Mucosa of rectum (tissue), 2 donors: Measurements from ENCODE around the gene NAV3.

Source experiments
- H3K27ac ChIP-seq, 2 donors: one replicate each; pipeline ENCODE4 v1.7.0; 2013; ENCODE audit warnings: inconsistent platforms in 2 of 2, low read depth in 2 of 2, low read length in 2 of 2
- H3K27me3 ChIP-seq, 2 donors: one replicate each; pipeline ENCODE4 v1.7.0; 2013; ENCODE audit warnings: low read length in 2 of 2; ENCODE audit not compliant: control insufficient read depth in 2 of 2, insufficient read depth in 2 of 2
- H3K36me3 ChIP-seq, 2 donors: one replicate each; pipeline ENCODE4 v1.7.0; 2013; ENCODE audit warnings: low read length in 2 of 2; ENCODE audit not compliant: control insufficient read depth in 2 of 2, insufficient read depth in 2 of 2
- H3K4me1 ChIP-seq, 2 donors: one replicate each; pipeline ENCODE4 v1.7.0; 2013; ENCODE audit warnings: low read length in 2 of 2, mild to moderate bottlenecking in 1 of 2; ENCODE audit not compliant: control insufficient read depth in 2 of 2, insufficient read depth in 2 of 2
- H3K4me3 ChIP-seq, 2 donors: one replicate each; pipeline ENCODE4 v1.7.0; 2013; ENCODE audit warnings: low read length in 2 of 2
- H3K9ac ChIP-seq, 2 donors: one replicate each; pipeline ENCODE4 v1.7.0; 2013; ENCODE audit warnings: low read length in 2 of 2, low read depth in 1 of 2, mild to moderate bottlenecking in 1 of 2
- H3K9me3 ChIP-seq, 2 donors: one replicate each; pipeline ENCODE4 v1.7.0; 2013; ENCODE audit warnings: low read length in 2 of 2; ENCODE audit not compliant: control insufficient read depth in 2 of 2
- donor health status: healthy.
- donor health status: Normal muscosa, but diverticular disease.

The NAV3 gene

GRCh38 chr12:78121969-78122610, 291.4 kb downstream of the NAV3 start:
- Histone ChIP-seq H3K36me3 (no peaks in the 10 kb centered on the region), H3K27ac (no peak overlapping the region), H3K9me3 (no peaks in the 10 kb centered on the region), H3K9ac (no peak overlapping the region), H3K4me3 (no peak overlapping the region), H3K27me3 (no peaks in the 10 kb centered on the region), H3K4me1 (no peaks in the 10 kb centered on the region)

- Histone ChIP-seq H3K9me3 (no peaks in the 10 kb centered on the region), H3K9ac (no peak overlapping the region), H3K27me3 (no peaks in the 10 kb centered on the region), H3K4me1 (no peaks in the 10 kb centered on the region), H3K27ac (no peak overlapping the region), H3K4me3 (no peak overlapping the region), H3K36me3 (no peaks in the 10 kb centered on the region)
Observed at GRCh38 chr12:78128211-78128610, 297.5 kb downstream of the NAV3 start.

- H3K9ac ChIP-seq, result no peak overlapping the region
- H3K27me3 ChIP-seq, result no peaks in the 10 kb centered on the region
- H3K9me3 ChIP-seq, result no peaks in the 10 kb centered on the region
- H3K27ac ChIP-seq, result no peak overlapping the region
- H3K4me3 ChIP-seq, result no peak overlapping the region
- H3K36me3 ChIP-seq, result no peaks in the 10 kb centered on the region
- no peaks in the 10 kb centered on the region for H3K4me1 ChIP-seq
Observed at GRCh38 chr12:78143717-78144116, 313.0 kb downstream of the NAV3 start.

- no peak overlapping the region for H3K4me3 ChIP-seq
- no peaks in the 10 kb centered on the region for H3K36me3 ChIP-seq
- no peaks in the 10 kb centered on the region for H3K9me3 ChIP-seq
- H3K27ac ChIP-seq, result no peak overlapping the region
- H3K9ac ChIP-seq, result no peak overlapping the region
- no peaks in the 10 kb centered on the region for H3K27me3 ChIP-seq
- no peaks in the 10 kb centered on the region for H3K4me1 ChIP-seq
Observed at GRCh38 chr12:78145398-78145797, 314.7 kb downstream of the NAV3 start.

- Histone ChIP-seq H3K27ac (no peak overlapping the region), H3K9ac (no peak overlapping the region), H3K27me3 (no peaks in the 10 kb centered on the region)
Observed at GRCh38 chr12:78146365-78146772, 315.7 kb downstream of the NAV3 start.

GRCh38 chr12:78149459-78149858, 318.8 kb downstream of the NAV3 start:
- Histone ChIP-seq H3K36me3 (no peaks in the 10 kb centered on the region), H3K9me3 (no peaks in the 10 kb centered on the region), H3K27ac (no peak overlapping the region), H3K27me3 (no peaks in the 10 kb centered on the region), H3K4me3 (no peak overlapping the region), H3K9ac (no peak overlapping the region), H3K4me1 (no peaks in the 10 kb centered on the region)

More at GRCh38 chr12:78146365-78146772, 315.7 kb downstream of the NAV3 start:
- Histone ChIP-seq H3K4me1 (no peaks in the 10 kb centered on the region), H3K4me3 (no peak overlapping the region), H3K9me3 (no peaks in the 10 kb centered on the region), H3K36me3 (no peaks in the 10 kb centered on the region)

- Histone ChIP-seq H3K9ac (no peak overlapping the region), H3K4me3 (no peak overlapping the region), H3K27ac (no peak overlapping the region), H3K36me3 (no peaks in the 10 kb centered on the region), H3K9me3 (no peaks in the 10 kb centered on the region), H3K4me1 (no peaks in the 10 kb centered on the region), H3K27me3 (no peaks in the 10 kb centered on the region)
Observed at GRCh38 chr12:78155546-78155945, 324.9 kb downstream of the NAV3 start.

- Histone ChIP-seq H3K36me3 (no peaks in the 10 kb centered on the region), H3K4me3 (no peak overlapping the region), H3K27ac (no peak overlapping the region), H3K4me1 (no peaks in the 10 kb centered on the region), H3K9me3 (no peaks in the 10 kb centered on the region), H3K9ac (no peak overlapping the region), H3K27me3 (no peaks in the 10 kb centered on the region)
Observed at GRCh38 chr12:78156751-78157150, 326.1 kb downstream of the NAV3 start.

GRCh38 chr12:78157199-78157598, 326.5 kb downstream of the NAV3 start:
- H3K9me3 ChIP-seq, result no peaks in the 10 kb centered on the region
- H3K9ac ChIP-seq, result no peak overlapping the region
- no peak overlapping the region for H3K4me3 ChIP-seq
- H3K4me1 ChIP-seq, result no peaks in the 10 kb centered on the region
- H3K36me3 ChIP-seq, result no peaks in the 10 kb centered on the region
- H3K27ac ChIP-seq, result no peak overlapping the region
- H3K27me3 ChIP-seq, result no peaks in the 10 kb centered on the region

- no peaks in the 10 kb centered on the region for H3K36me3 ChIP-seq
- no peak overlapping the region for H3K4me3 ChIP-seq
- no peaks in the 10 kb centered on the region for H3K27me3 ChIP-seq
- no peaks in the 10 kb centered on the region for H3K9me3 ChIP-seq
- no peaks in the 10 kb centered on the region for H3K4me1 ChIP-seq
- no peak overlapping the region for H3K27ac ChIP-seq
- H3K9ac ChIP-seq, result no peak overlapping the region
Observed at GRCh38 chr12:78164154-78164553, 333.5 kb downstream of the NAV3 start.

GRCh38 chr12:78167510-78167909, 336.8 kb downstream of the NAV3 start:
- Histone ChIP-seq H3K36me3 (no peaks in the 10 kb centered on the region), H3K27ac (no peak overlapping the region), H3K4me3 (no peak overlapping the region), H3K4me1 (no peaks in the 10 kb centered on the region), H3K9ac (no peak overlapping the region), H3K27me3 (no peaks in the 10 kb centered on the region), H3K9me3 (no peaks in the 10 kb centered on the region)
